GM12874 (cell line): ENCODE results near the gene TOGARAM1.

Experiments used
- CTCF ChIP-seq: IDR thresholded peaks from 2 replicates; pipeline ENCODE4 v1.5.1; 2011; ENCODE audit warnings: low read depth, mild to moderate bottlenecking, control low read depth, low read length, moderate library complexity; ENCODE audit not compliant: insufficient read depth

TOGARAM1 gene

GRCh38 chr14:44955528-44955927 lies 6.5 kb upstream of the TOGARAM1 start:
- TF ChIP-seq CTCF: no peak

GRCh38 chr14:44956866-44957265 lies 5.1 kb upstream of the TOGARAM1 start:
- no peak for TF ChIP-seq CTCF

GRCh38 chr14:44959538-44959937 lies 2.5 kb upstream of the TOGARAM1 start:
- TF ChIP-seq CTCF: no peak

- no peak for TF ChIP-seq CTCF
Observed at GRCh38 chr14:44960146-44960545, 1.8 kb upstream of the TOGARAM1 start.

- no peak for TF ChIP-seq CTCF
Observed at GRCh38 chr14:44960646-44961045, 1.3 kb upstream of the TOGARAM1 start.

GRCh38 chr14:44961151-44961553 lies 838 bp upstream of the TOGARAM1 start:
- TF ChIP-seq CTCF: no peak

- TF ChIP-seq CTCF: no peak
Observed at GRCh38 chr14:44962334-44963043, 499 bp downstream of the TOGARAM1 start.
